Vagina (tissue), 2 donors: ENCODE results near the gene ETV3. TPM values are rescaled to one million over a fixed set of nuclear protein-coding genes. Genes with fewer than 3 reads are reported as not detected.

ENCODE experiments used
- DNase-seq, 2 donors: peaks; one replicate each; pipeline ENCODE4 v3.0.0-alpha.2; 2017; ENCODE audit errors: extremely low spot score in 2 of 2
- H3K27ac ChIP-seq: fragments of 200-600 bp; sonication (generic); one replicate; pipeline ENCODE4 v1.5.1; 2019
- H3K27me3 ChIP-seq: fragments of 200-600 bp; sonication (generic); one replicate; pipeline ENCODE4 v1.5.1; 2019
- H3K36me3 ChIP-seq, 2 donors: fragments of 200-600 bp; sonication (generic); one replicate each; pipeline ENCODE4 v1.5.1; 2017 to 2019
- H3K4me1 ChIP-seq: fragments of 200-600 bp; sonication (generic); one replicate; pipeline ENCODE4 v1.5.1; 2019
- H3K4me3 ChIP-seq, 2 donors: fragments of 200-600 bp; sonication (generic); 1 replicate in 1 of 2; 2 replicates in 1 of 2; pipeline ENCODE4 v1.5.1; 2016 to 2019
- H3K9me3 ChIP-seq: fragments of 200-600 bp; sonication (generic); one replicate; pipeline ENCODE4 v1.5.1; 2019
- POLR2A ChIP-seq, 2 donors: fragments of 450-650 bp; IDR thresholded peaks; one replicate each; pipeline ENCODE4 v1.6.1; 2017; ENCODE audit warnings: antibody characterized with exemption in 2 of 2, mild to moderate bottlenecking in 2 of 2, moderate library complexity in 2 of 2
- POLR2AphosphoS5 ChIP-seq, 2 donors: sonication (generic); formaldehyde crosslinking; IDR thresholded peaks; one replicate each; pipeline ENCODE4 v1.9.0; 2017; ENCODE audit warnings: antibody characterized with exemption in 2 of 2, mild to moderate bottlenecking in 2 of 2, low read depth in 1 of 2; ENCODE audit not compliant: insufficient read depth in 1 of 2
- intact Hi-C: fragments of 100-400 bp; cut with DNase I; formaldehyde crosslinking; loops from one replicate; pipeline ENCODE4 v1.15.1; 2023
- total RNA-seq: library from RNA; depleted of rRNA; stranded (reverse); fragments of >200 nt; gene quantifications from one replicate; pipeline ENCODE4 v1.2.3, GENCODE V29; 2016
- TF ChIP-seq, protein P1 (sequence below), 3 experiments: fragments of 450-650 bp in 2 of 3; fragments of 200-600 bp in 1 of 3; sonication (generic) in 1 of 3; IDR thresholded peaks; one replicate each; pipeline ENCODE4 v1.5.1; 2017 to 2019; ENCODE audit warnings: antibody characterized with exemption in 3 of 3, mild to moderate bottlenecking in 2 of 3, moderate library complexity in 2 of 3

Gene ETV3
- total RNA-seq, 1 donor from 2014 or later, result 37.3 TPM

- intact Hi-C loops, result no loop called here
- Histone ChIP-seq H3K36me3 (no peaks in the 10 kb centered on the region), H3K27ac (no peak overlapping the region), H3K9me3 (no peaks in the 10 kb centered on the region), H3K27me3 (no peaks in the 10 kb centered on the region), H3K4me3 (no peak overlapping the region), H3K4me1 (peaks cover 16% of the 10 kb centered on the region)
- TF ChIP-seq, protein P1, sequence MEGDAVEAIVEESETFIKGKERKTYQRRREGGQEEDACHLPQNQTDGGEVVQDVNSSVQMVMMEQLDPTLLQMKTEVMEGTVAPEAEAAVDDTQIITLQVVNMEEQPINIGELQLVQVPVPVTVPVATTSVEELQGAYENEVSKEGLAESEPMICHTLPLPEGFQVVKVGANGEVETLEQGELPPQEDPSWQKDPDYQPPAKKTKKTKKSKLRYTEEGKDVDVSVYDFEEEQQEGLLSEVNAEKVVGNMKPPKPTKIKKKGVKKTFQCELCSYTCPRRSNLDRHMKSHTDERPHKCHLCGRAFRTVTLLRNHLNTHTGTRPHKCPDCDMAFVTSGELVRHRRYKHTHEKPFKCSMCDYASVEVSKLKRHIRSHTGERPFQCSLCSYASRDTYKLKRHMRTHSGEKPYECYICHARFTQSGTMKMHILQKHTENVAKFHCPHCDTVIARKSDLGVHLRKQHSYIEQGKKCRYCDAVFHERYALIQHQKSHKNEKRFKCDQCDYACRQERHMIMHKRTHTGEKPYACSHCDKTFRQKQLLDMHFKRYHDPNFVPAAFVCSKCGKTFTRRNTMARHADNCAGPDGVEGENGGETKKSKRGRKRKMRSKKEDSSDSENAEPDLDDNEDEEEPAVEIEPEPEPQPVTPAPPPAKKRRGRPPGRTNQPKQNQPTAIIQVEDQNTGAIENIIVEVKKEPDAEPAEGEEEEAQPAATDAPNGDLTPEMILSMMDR (IDR thresholded peaks at IDR 0.05), result no peak
- TF ChIP-seq POLR2AphosphoS5 (IDR thresholded peaks at IDR 0.05; ENCODE audit: insufficient read depth in 1 of 2, low read depth in 1 of 2) (no peak), POLR2A (IDR thresholded peaks at IDR 0.05) (no peak)
- no peak for DNase-seq
Measured at GRCh38 chr1:157150631-157151030, 12.4 kb upstream of the ETV3 start.

DNA sequence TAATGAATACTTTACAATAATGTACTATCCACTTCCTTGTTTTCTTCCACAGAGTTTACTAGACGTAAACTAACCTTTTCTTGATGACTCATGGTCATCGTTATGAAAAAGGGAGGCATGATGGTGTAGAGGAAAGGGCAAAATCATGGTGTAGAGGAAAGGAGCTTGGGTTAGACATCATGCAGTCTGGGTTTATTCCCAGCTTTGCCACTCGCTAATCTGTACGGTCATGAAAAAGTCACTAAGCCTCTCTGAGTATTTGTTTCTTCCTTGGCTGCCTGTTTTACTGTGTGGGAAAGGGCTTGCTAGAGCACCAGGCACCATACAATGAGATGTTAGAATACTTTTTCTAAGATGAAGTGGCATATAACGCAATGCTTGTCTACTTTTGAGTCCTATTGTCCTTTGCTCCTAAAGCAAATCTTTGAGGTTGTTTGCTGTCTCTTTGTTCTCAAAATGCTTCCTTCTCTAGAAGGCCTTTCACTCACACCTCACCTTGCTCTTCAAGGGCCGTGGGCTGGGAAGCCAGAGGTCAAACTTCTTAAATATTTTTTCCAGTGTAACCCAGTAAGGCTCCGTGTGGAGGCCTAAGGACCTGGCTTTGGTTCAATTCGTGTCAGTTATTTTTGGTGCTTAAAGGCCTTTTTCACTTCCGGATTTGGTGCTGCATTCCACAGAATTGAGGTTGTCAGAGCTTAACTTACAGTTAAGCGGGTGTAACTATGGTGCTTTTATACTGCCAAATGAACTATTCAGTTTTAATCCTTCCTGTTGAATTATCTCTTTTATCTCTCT is 9.9 kb upstream of the ETV3 start:
- Histone ChIP-seq H3K36me3 (no peaks in the 10 kb centered on the region), H3K4me1 (no peaks in the 10 kb centered on the region), H3K27me3 (no peaks in the 10 kb centered on the region), H3K4me3 (no peak overlapping the region), H3K9me3 (no peaks in the 10 kb centered on the region), H3K27ac (no peak overlapping the region)
- no peak for DNase-seq
- TF ChIP-seq, protein P1 (IDR thresholded peaks at IDR 0.05), result no peak
- TF ChIP-seq POLR2AphosphoS5 (IDR thresholded peaks at IDR 0.05; ENCODE audit: insufficient read depth in 1 of 2, low read depth in 1 of 2) (peak in 1 of 2 donors; percentile 21), POLR2A (IDR thresholded peaks at IDR 0.05) (no peak)
- intact Hi-C loops, result no loop called here

DNA sequence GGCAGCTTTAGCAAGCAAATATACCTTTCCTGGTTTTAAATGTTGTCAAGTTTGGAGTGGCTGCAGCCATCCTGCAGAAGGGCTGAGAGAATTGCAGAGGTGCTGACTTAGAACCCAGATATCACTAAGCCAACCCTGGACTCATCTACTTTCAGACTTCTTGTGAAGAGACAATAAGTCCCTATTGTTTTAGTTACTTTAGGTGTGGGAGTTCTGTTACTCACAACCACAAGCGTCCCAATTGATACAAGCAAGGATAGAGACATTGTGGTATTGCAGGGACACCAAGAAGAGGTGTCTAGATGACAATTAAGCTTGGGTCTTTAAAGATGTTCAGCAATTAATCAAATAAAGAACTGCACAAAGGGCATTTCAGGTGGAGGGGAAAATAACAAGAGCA is 8.8 kb upstream of the ETV3 start:
- Histone ChIP-seq H3K27ac (no peak overlapping the region), H3K9me3 (no peaks in the 10 kb centered on the region), H3K27me3 (no peaks in the 10 kb centered on the region), H3K4me1 (peaks cover 6% of the 10 kb centered on the region), H3K4me3 (no peak overlapping the region), H3K36me3 (no peaks in the 10 kb centered on the region)
- DNase-seq, result no peak
- TF ChIP-seq POLR2AphosphoS5 (IDR thresholded peaks at IDR 0.05; ENCODE audit: insufficient read depth in 1 of 2, low read depth in 1 of 2), result no peak
- TF ChIP-seq POLR2A (IDR thresholded peaks at IDR 0.05), result no peak
- TF ChIP-seq, protein P1 (IDR thresholded peaks at IDR 0.05), result no peak
- intact Hi-C loops, result no loop called here

- no peak overlapping the region for H3K4me3 ChIP-seq
- peaks cover 6% of the 10 kb centered on the region for H3K4me1 ChIP-seq
- TF ChIP-seq POLR2AphosphoS5 (IDR thresholded peaks at IDR 0.05; ENCODE audit: insufficient read depth in 1 of 2, low read depth in 1 of 2) (no peak), POLR2A (IDR thresholded peaks at IDR 0.05) (no peak)
- TF ChIP-seq, protein P1 (IDR thresholded peaks at IDR 0.05), result no peak
- no peak for DNase-seq
- no peaks in the 10 kb centered on the region for H3K36me3 ChIP-seq
- intact Hi-C loops, result no loop called here
- no peaks in the 10 kb centered on the region for H3K9me3 ChIP-seq
- no peak overlapping the region for H3K27ac ChIP-seq
- H3K27me3 ChIP-seq, result no peaks in the 10 kb centered on the region
Measured at GRCh38 chr1:157146244-157146643, 8.0 kb upstream of the ETV3 start.

DNA sequence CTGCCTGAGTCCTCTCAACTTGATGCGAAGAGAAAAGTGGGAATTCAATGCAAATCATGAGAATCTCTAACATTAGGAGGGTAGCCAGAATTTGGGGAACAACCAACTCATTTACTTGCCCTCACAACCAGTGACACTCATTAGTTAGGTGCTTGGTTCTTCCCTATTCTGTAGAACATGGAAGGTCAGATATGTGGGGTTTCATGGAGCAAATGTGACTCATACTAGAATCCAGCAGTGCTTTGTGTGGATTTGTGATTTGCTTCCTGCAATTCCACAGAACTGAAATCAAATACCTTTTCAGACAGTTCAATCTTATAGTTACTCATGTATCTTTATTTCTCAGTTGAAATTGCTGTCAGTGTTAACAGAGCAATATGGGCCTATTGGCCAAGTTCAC is 6.9 kb upstream of the ETV3 start:
- Histone ChIP-seq H3K4me3 (no peak overlapping the region), H3K27me3 (no peaks in the 10 kb centered on the region), H3K9me3 (no peaks in the 10 kb centered on the region), H3K27ac (no peak overlapping the region), H3K36me3 (no peaks in the 10 kb centered on the region), H3K4me1 (peaks cover 6% of the 10 kb centered on the region)
- DNase-seq, result no peak
- no peak for TF ChIP-seq POLR2AphosphoS5 (IDR thresholded peaks at IDR 0.05; ENCODE audit: insufficient read depth in 1 of 2, low read depth in 1 of 2)
- TF ChIP-seq, protein P1 (IDR thresholded peaks at IDR 0.05), result no peak
- no peak for TF ChIP-seq POLR2A (IDR thresholded peaks at IDR 0.05)
- intact Hi-C loops, result no loop called here
